HEK293 (cell line): ENCODE results near the gene NUP107.

Source experiments
- BCL6B ChIP-seq: fragments of 450-650 bp; formaldehyde crosslinking; IDR thresholded peaks from 2 replicates; pipeline ENCODE4 v1.5.1; 2017; ENCODE audit warnings: missing biosample characterization, missing genetic modification characterization
- CTCF ChIP-seq: fragments of 450-650 bp; formaldehyde crosslinking; IDR thresholded peaks from 2 replicates; pipeline ENCODE4 v1.5.1; 2016; ENCODE audit warnings: missing biosample characterization, missing genetic modification characterization
- HOXA7 ChIP-seq: sonication (generic); formaldehyde crosslinking; IDR thresholded peaks from 2 replicates; pipeline ENCODE4 v1.8.1; 2022; ENCODE audit warnings: missing genetic modification reagents, borderline replicate concordance
- KLF1 ChIP-seq: fragments of 450-650 bp; formaldehyde crosslinking; IDR thresholded peaks from 2 replicates; pipeline ENCODE4 v1.5.1; 2016; ENCODE audit warnings: missing biosample characterization, missing genetic modification characterization
- PATZ1 ChIP-seq: fragments of 450-650 bp; formaldehyde crosslinking; IDR thresholded peaks from 2 replicates; pipeline ENCODE4 v1.5.1; 2016; ENCODE audit warnings: missing biosample characterization, missing genetic modification characterization
- TCF7L2 ChIP-seq: IDR thresholded peaks from 2 replicates; pipeline ENCODE4 v1.6.1; 2011; ENCODE audit warnings: low read depth, mild to moderate bottlenecking, inconsistent platforms, low read length, moderate library complexity, borderline replicate concordance
- ZNF274 ChIP-seq, 2 experiments: fragments of 200-500 bp in 1 of 2; fragments of 450-650 bp in 1 of 2; sonication (Bioruptor generic) in 1 of 2; formaldehyde crosslinking in 1 of 2; IDR thresholded peaks; 2 replicates each; pipeline versions ENCODE4 v1.5.1 to v1.6.1; 2014 to 2016; ENCODE audit warnings: borderline replicate concordance in 1 of 2, inconsistent platforms in 1 of 2, low read length in 1 of 2, missing biosample characterization in 1 of 2, missing genetic modification characterization in 1 of 2
- ZNF416 ChIP-seq: fragments of 450-650 bp; formaldehyde crosslinking; IDR thresholded peaks from 2 replicates; pipeline ENCODE4 v1.5.1; 2016; ENCODE audit warnings: missing biosample characterization, missing genetic modification characterization
- ZNF548 ChIP-seq: fragments of 450-650 bp; formaldehyde crosslinking; IDR thresholded peaks from 2 replicates; pipeline ENCODE4 v1.5.1; 2016; ENCODE audit warnings: missing biosample characterization, missing genetic modification characterization
- ZNF580 ChIP-seq: fragments of 450-650 bp; formaldehyde crosslinking; IDR thresholded peaks from 2 replicates; pipeline ENCODE4 v1.5.1; 2016; ENCODE audit warnings: missing biosample characterization, missing genetic modification characterization
- ZNF777 ChIP-seq: fragments of 450-650 bp; formaldehyde crosslinking; IDR thresholded peaks from 2 replicates; pipeline ENCODE4 v1.5.1; 2017; ENCODE audit warnings: missing biosample characterization, missing genetic modification characterization, borderline replicate concordance

GRCh38 chr12:68762691-68763090 lies 75.9 kb downstream of the NUP107 start:
- TF ChIP-seq BCL6B (tag by site-specific recombination), result no peak
- no peak for TF ChIP-seq CTCF (tag by site-specific recombination)
- TF ChIP-seq KLF1 (tag by site-specific recombination), result no peak
- TF ChIP-seq PATZ1 (tag by site-specific recombination), result no peak
- TF ChIP-seq ZNF580, result no peak
- TF ChIP-seq ZNF548 (tag by site-specific recombination), result no peak
- TF ChIP-seq ZNF416 (tag by site-specific recombination), result no peak
- TF ChIP-seq TCF7L2, result no peak
- no peak for TF ChIP-seq HOXA7 (CRISPR knock-in tag)
- TF ChIP-seq ZNF274 (IDR thresholded peaks at IDR 0.05; ENCODE audit: low read length), result no peak
- no peak for TF ChIP-seq ZNF274 (tag by site-specific recombination; IDR thresholded peaks at IDR 0.05; ENCODE audit: borderline replicate concordance)
- TF ChIP-seq ZNF777 (tag by site-specific recombination), result no peak
